Embryonic facial prominence (tissue), 1 donor: ENCODE results near the gene DOCK9.
"Not testable (repeated sequence)": the region's sequence is repeated elsewhere in the genome, so short reads cannot be mapped to it uniquely, and the experiment has no call there.

Experiments used
- DNase-seq: peaks from one replicate; pipeline ENCODE4 v3.0.0-alpha.2; 2016; ENCODE audit errors: extremely low spot score

DOCK9 gene

GRCh38 chr13:98773921-98774320, 203.9 kb downstream of the DOCK9 start:
- no peak for DNase-seq

- DNase-seq = no peak
Measured at GRCh38 chr13:98772794-98773452, 204.9 kb downstream of the DOCK9 start.

GRCh38 chr13:98771838-98772611, 205.8 kb downstream of the DOCK9 start:
- no peak for DNase-seq

- no peak for DNase-seq
Measured at GRCh38 chr13:98769736-98770135, 208.1 kb downstream of the DOCK9 start.

GRCh38 chr13:98768522-98768921, 209.3 kb downstream of the DOCK9 start:
- no peak for DNase-seq

GRCh38 chr13:98766697-98767096, 211.2 kb downstream of the DOCK9 start:
- DNase-seq = no peak

- DNase-seq = no peak
Measured at GRCh38 chr13:98765996-98766519, 211.8 kb downstream of the DOCK9 start.

GRCh38 chr13:98761986-98762616, 215.8 kb downstream of the DOCK9 start:
- DNase-seq = no peak

GRCh38 chr13:98761126-98761985, 216.5 kb downstream of the DOCK9 start:
- DNase-seq = no peak

- DNase-seq = no peak
Measured at GRCh38 chr13:98755729-98756128, 222.1 kb downstream of the DOCK9 start.

- DNase-seq = no peak
Measured at GRCh38 chr13:98755116-98755515, 222.7 kb downstream of the DOCK9 start.

- not testable (repeated sequence) for DNase-seq
Measured at GRCh38 chr13:98754468-98754867, 223.4 kb downstream of the DOCK9 start.

GRCh38 chr13:98752467-98753290, 225.2 kb downstream of the DOCK9 start, which contains the start of gene SLC15A1:
TSS of gene SLC15A1 (minus strand) at chr13:98752672. CDS start at chr13:98752598, 74 bp downstream.
- no peak for DNase-seq

- DNase-seq = no peak
Measured at GRCh38 chr13:98751861-98752466, 225.9 kb downstream of the DOCK9 start.

GRCh38 chr13:98751367-98751782, 226.5 kb downstream of the DOCK9 start:
- DNase-seq = no peak

- DNase-seq = no peak
Measured at GRCh38 chr13:98749501-98749900, 228.4 kb downstream of the DOCK9 start.

GRCh38 chr13:98746968-98747367, 230.9 kb downstream of the DOCK9 start:
- no peak for DNase-seq
